ENCODE data around the gene TRMT11. TPM values are rescaled to one million over a fixed set of nuclear protein-coding genes. Genes with fewer than 3 reads are reported as not detected.

Gene TRMT11
- total RNA-seq, 4 donors from 2014 or later, result 21.5 to 69.2 (median 47.8) TPM

- intact Hi-C loops (cut with DNase I; ENCODE audit: low total_unique reads), result no loop called here
- no peak overlapping the region for H3K4me3 ChIP-seq
- H3K27me3 ChIP-seq, result no peaks in the 10 kb centered on the region
Observed at GRCh38 chr6:125953502-125953875, 32.9 kb upstream of the TRMT11 start.

GRCh38 chr6:125954735-125955339, 31.5 kb upstream of the TRMT11 start:
- Histone ChIP-seq H3K9me3 (no peaks in the 10 kb centered on the region), H3K27me3 (no peaks in the 10 kb centered on the region), H3K4me1 (no peaks in the 10 kb centered on the region), H3K27ac (no peak overlapping the region), H3K36me3 (no peaks in the 10 kb centered on the region), H3K4me3 (no peak overlapping the region)
- intact Hi-C loops (cut with DNase I; ENCODE audit: low total_unique reads), result no loop called here
- no peak for DNase-seq
- no peak for TF ChIP-seq CTCF (IDR thresholded peaks at IDR 0.05)

More at GRCh38 chr6:125953502-125953875, 32.9 kb upstream of the TRMT11 start:
- no peak for TF ChIP-seq POLR2A (IDR thresholded peaks at IDR 0.05)
- TF ChIP-seq CTCF (IDR thresholded peaks at IDR 0.05), result no peak
- no peaks in the 10 kb centered on the region for H3K4me1 ChIP-seq
- no peaks in the 10 kb centered on the region for H3K9me3 ChIP-seq
- no peaks in the 10 kb centered on the region for H3K36me3 ChIP-seq
- DNase-seq, result no peak
- H3K27ac ChIP-seq, result no peak overlapping the region

- intact Hi-C loops (cut with DNase I; ENCODE audit: low total_unique reads), result no loop called here
- DNase-seq, result no peak
- Histone ChIP-seq H3K4me1 (no peaks in the 10 kb centered on the region), H3K9me3 (no peaks in the 10 kb centered on the region), H3K27me3 (no peaks in the 10 kb centered on the region), H3K27ac (peak overlapping the region; percentile 91 to 95), H3K36me3 (no peaks in the 10 kb centered on the region), H3K4me3 (peak overlapping the region; percentile 76 to 95)
- no peak for TF ChIP-seq POLR2A (IDR thresholded peaks at IDR 0.05)
- TF ChIP-seq CTCF (IDR thresholded peaks at IDR 0.05), result no peak
Observed at GRCh38 chr6:125955973-125956372, 30.4 kb upstream of the TRMT11 start.

- Histone ChIP-seq H3K27me3 (no peaks in the 10 kb centered on the region), H3K4me3 (peak within 1 kb of the TSS; percentile 76 to 95), H3K27ac (peak within 1 kb of the TSS; percentile 91 to 95), H3K4me1 (no peaks in the 10 kb centered on the region), H3K36me3 (no peaks in the 10 kb centered on the region), H3K9me3 (no peaks in the 10 kb centered on the region)
- TF ChIP-seq POLR2A (IDR thresholded peaks at IDR 0.05) (peak; percentile 54 to 77), CTCF (IDR thresholded peaks at IDR 0.05) (peak; percentile 95 to 99 (median 98))
- DNase-seq, result peak; percentile 96 to 97
- intact Hi-C loops (cut with DNase I; ENCODE audit: low total_unique reads), result no loop called here
Observed at GRCh38 chr6:125956506-125957390, 29.6 kb upstream of the TRMT11 start, which contains the start of gene HINT3. Gene HINT3 (plus strand): TSS chr6:125956770. CDS start chr6:125956978, 208 bp downstream.

- intact Hi-C loops (cut with DNase I; ENCODE audit: low total_unique reads), result no loop called here
- Histone ChIP-seq H3K4me1 (no peaks in the 10 kb centered on the region), H3K4me3 (peak overlapping the region; percentile 76 to 95), H3K36me3 (no peaks in the 10 kb centered on the region), H3K9me3 (no peaks in the 10 kb centered on the region), H3K27ac (peak overlapping the region; percentile 91 to 95), H3K27me3 (no peaks in the 10 kb centered on the region)
- DNase-seq, result no peak
- TF ChIP-seq CTCF (IDR thresholded peaks at IDR 0.05) (no peak), POLR2A (IDR thresholded peaks at IDR 0.05) (no peak)
Observed at GRCh38 chr6:125957391-125957693, 29.0 kb upstream of the TRMT11 start.
